Neural cell (in vitro differentiated cells): ENCODE results near the gene ALK. TPM values are rescaled to one million over a fixed set of nuclear protein-coding genes. Genes with fewer than 3 reads are reported as not detected.

Experiments
- H2AFZ ChIP-seq: fragments of 200-600, 300-800 bp; sonication (generic), shearing (Covaris generic); 2 replicates; pipeline ENCODE4 v1.6.0; 2014; ENCODE audit warnings: low read depth, mild to moderate bottlenecking, antibody characterized with exemption, low read length, moderate library complexity
- H3F3A ChIP-seq: fragments of 200-600 bp; shearing (Covaris generic); 2 replicates; pipeline ENCODE4 v1.6.1; 2016; ENCODE audit warnings: mild to moderate bottlenecking, moderate library complexity, mixed read lengths, antibody characterized with exemption, low read length; ENCODE audit not compliant: insufficient read depth, poor library complexity, severe bottlenecking
- H3K27ac ChIP-seq: fragments of 200-600, 300-800 bp; sonication (generic), shearing (Covaris generic); 2 replicates; pipeline ENCODE4 v1.5.1; 2014; ENCODE audit warnings: mild to moderate bottlenecking, low read length, moderate library complexity
- H3K27me3 ChIP-seq: fragments of 300-800, 200-600 bp; sonication (generic), shearing (Covaris generic); 2 replicates; pipeline ENCODE4 v1.6.0; 2014; ENCODE audit warnings: mild to moderate bottlenecking, low read depth, low read length, moderate library complexity; ENCODE audit not compliant: insufficient read depth
- H3K36me3 ChIP-seq: fragments of 300-800, 200-600 bp; sonication (generic), shearing (Covaris generic); 2 replicates; pipeline ENCODE4 v1.5.1; 2014; ENCODE audit warnings: mild to moderate bottlenecking, antibody characterized with exemption, low read length, moderate library complexity; ENCODE audit not compliant: insufficient read depth
- H3K4me2 ChIP-seq: fragments of 300-800, 200-600 bp; sonication (generic), shearing (Covaris generic); 2 replicates; pipeline ENCODE4 v1.6.0; 2014; ENCODE audit warnings: mild to moderate bottlenecking, low read length
- H3K4me3 ChIP-seq: fragments of 300-800, 200-600 bp; sonication (generic), shearing (Covaris generic); 2 replicates; pipeline ENCODE4 v1.5.1; 2014; ENCODE audit warnings: mild to moderate bottlenecking, low read length, moderate library complexity
- H3K79me2 ChIP-seq: fragments of 200-600 bp; shearing (Covaris generic); replicated peaks from 2 replicates; pipeline ENCODE4 v1.6.0; 2014; ENCODE audit warnings: mild to moderate bottlenecking, low read length, moderate library complexity; ENCODE audit not compliant: insufficient read depth
- H3K9ac ChIP-seq: fragments of 300-800, 200-600 bp; sonication (generic), shearing (Covaris generic); 2 replicates; pipeline ENCODE4 v1.6.1; 2016; ENCODE audit warnings: mild to moderate bottlenecking, low read length, mixed read lengths
- H3K9me2 ChIP-seq: fragments of 200-600 bp; shearing (Covaris generic); 2 replicates; pipeline ENCODE4 v1.6.1; 2016; ENCODE audit warnings: mild to moderate bottlenecking, low read length, mixed read lengths; ENCODE audit not compliant: insufficient read depth
- H3K9me3 ChIP-seq: fragments of 200-600, 300-800 bp; sonication (generic), shearing (Covaris generic); 2 replicates; pipeline ENCODE4 v1.6.1; 2016; ENCODE audit warnings: mild to moderate bottlenecking, mixed run types, low read length, moderate library complexity, mixed read lengths
- H4K20me1 ChIP-seq: fragments of 200-600 bp; shearing (Covaris generic); 2 replicates; pipeline ENCODE4 v1.6.1; 2016; ENCODE audit warnings: mild to moderate bottlenecking, mixed run types; ENCODE audit not compliant: insufficient read depth
- EP300 ChIP-seq: fragments of 450-650 bp; conservative IDR thresholded peaks from 2 replicates; pipeline ENCODE4 v1.6.1; 2014; ENCODE audit warnings: antibody characterized with exemption, mild to moderate bottlenecking, moderate library complexity; ENCODE audit not compliant: poor library complexity, severe bottlenecking
- EZH2 ChIP-seq: fragments of 200-600, 300-800 bp; shearing (Covaris generic), sonication (generic); IDR thresholded peaks from 2 replicates; pipeline ENCODE4 v1.6.1; 2014; ENCODE audit warnings: antibody characterized with exemption, low read length, borderline replicate concordance, mild to moderate bottlenecking; ENCODE audit not compliant: insufficient read depth, poor library complexity, severe bottlenecking
- MXI1 ChIP-seq: fragments of 450-650 bp; conservative IDR thresholded peaks from 2 replicates; pipeline ENCODE4 v1.6.1; 2014; ENCODE audit warnings: antibody characterized with exemption, mild to moderate bottlenecking; ENCODE audit not compliant: poor library complexity, severe bottlenecking
- POLR2AphosphoS5 ChIP-seq: IDR thresholded peaks from 2 replicates; pipeline ENCODE4 v1.6.1; 2012
- RAD21 ChIP-seq: fragments of 450-650 bp; conservative IDR thresholded peaks from 2 replicates; pipeline ENCODE4 v1.6.1; 2014; ENCODE audit warnings: antibody characterized with exemption, mild to moderate bottlenecking, moderate library complexity
- SMC3 ChIP-seq: fragments of 450-650 bp; conservative IDR thresholded peaks from 2 replicates; pipeline ENCODE4 v1.6.1; 2014; ENCODE audit warnings: antibody characterized with exemption, mild to moderate bottlenecking, moderate library complexity; ENCODE audit not compliant: poor library complexity
- TAF1 ChIP-seq: IDR thresholded peaks from 2 replicates; pipeline ENCODE4 v1.6.1; 2012; ENCODE audit warnings: low read depth
- polyA plus RNA-seq: library from polyadenylated mRNA; depleted of rRNA; stranded (reverse); fragments of >200 nt; gene quantifications from 2 replicates; pipeline ENCODE4 v1.2.3, GENCODE V29; 2014
- TF ChIP-seq, protein P1 (sequence below): IDR thresholded peaks from 2 replicates; pipeline ENCODE4 v1.6.1; 2012; ENCODE audit warnings: borderline replicate concordance
- TF ChIP-seq, protein P2 (sequence below): fragments of 450-650 bp; IDR thresholded peaks from 2 replicates; pipeline ENCODE4 v1.5.1; 2014; ENCODE audit warnings: antibody characterized with exemption, mild to moderate bottlenecking, moderate library complexity; ENCODE audit not compliant: poor library complexity, severe bottlenecking

Gene ALK
- polyA plus RNA-seq, 1 donor from 2014 or later, result 7.1 TPM

DNA sequence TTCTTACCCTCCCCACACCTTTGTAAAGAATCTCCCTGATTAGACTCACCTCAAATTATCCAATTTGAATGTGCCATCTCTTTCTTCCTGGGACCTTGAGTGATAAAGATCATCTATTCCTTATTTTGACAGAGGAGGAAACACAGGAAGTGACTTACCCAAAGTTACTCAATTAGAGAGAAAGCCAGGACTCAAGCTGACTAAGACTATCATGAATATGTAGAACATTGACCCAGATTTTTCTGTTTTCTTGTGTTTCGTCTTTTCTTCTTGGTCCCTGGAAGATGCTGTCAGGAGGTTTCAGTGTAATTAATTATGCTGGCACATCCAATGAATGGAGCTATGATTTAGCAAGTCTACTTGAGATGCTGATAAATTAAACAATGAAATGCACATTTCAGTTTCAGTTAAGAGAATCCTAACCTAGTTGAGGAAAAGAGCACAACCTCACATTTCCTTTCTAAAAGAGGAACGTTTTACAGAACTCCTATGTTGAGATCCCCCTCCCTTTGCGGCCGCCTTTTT lies 425.8 kb downstream of the ALK start:
- TF ChIP-seq EZH2, result no peak
- TF ChIP-seq, protein P1, sequence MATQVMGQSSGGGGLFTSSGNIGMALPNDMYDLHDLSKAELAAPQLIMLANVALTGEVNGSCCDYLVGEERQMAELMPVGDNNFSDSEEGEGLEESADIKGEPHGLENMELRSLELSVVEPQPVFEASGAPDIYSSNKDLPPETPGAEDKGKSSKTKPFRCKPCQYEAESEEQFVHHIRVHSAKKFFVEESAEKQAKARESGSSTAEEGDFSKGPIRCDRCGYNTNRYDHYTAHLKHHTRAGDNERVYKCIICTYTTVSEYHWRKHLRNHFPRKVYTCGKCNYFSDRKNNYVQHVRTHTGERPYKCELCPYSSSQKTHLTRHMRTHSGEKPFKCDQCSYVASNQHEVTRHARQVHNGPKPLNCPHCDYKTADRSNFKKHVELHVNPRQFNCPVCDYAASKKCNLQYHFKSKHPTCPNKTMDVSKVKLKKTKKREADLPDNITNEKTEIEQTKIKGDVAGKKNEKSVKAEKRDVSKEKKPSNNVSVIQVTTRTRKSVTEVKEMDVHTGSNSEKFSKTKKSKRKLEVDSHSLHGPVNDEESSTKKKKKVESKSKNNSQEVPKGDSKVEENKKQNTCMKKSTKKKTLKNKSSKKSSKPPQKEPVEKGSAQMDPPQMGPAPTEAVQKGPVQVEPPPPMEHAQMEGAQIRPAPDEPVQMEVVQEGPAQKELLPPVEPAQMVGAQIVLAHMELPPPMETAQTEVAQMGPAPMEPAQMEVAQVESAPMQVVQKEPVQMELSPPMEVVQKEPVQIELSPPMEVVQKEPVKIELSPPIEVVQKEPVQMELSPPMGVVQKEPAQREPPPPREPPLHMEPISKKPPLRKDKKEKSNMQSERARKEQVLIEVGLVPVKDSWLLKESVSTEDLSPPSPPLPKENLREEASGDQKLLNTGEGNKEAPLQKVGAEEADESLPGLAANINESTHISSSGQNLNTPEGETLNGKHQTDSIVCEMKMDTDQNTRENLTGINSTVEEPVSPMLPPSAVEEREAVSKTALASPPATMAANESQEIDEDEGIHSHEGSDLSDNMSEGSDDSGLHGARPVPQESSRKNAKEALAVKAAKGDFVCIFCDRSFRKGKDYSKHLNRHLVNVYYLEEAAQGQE, result no peak
- TF ChIP-seq SMC3, result no peak
- TF ChIP-seq MXI1, result no peak
- no peak for TF ChIP-seq RAD21
- TF ChIP-seq, protein P2, sequence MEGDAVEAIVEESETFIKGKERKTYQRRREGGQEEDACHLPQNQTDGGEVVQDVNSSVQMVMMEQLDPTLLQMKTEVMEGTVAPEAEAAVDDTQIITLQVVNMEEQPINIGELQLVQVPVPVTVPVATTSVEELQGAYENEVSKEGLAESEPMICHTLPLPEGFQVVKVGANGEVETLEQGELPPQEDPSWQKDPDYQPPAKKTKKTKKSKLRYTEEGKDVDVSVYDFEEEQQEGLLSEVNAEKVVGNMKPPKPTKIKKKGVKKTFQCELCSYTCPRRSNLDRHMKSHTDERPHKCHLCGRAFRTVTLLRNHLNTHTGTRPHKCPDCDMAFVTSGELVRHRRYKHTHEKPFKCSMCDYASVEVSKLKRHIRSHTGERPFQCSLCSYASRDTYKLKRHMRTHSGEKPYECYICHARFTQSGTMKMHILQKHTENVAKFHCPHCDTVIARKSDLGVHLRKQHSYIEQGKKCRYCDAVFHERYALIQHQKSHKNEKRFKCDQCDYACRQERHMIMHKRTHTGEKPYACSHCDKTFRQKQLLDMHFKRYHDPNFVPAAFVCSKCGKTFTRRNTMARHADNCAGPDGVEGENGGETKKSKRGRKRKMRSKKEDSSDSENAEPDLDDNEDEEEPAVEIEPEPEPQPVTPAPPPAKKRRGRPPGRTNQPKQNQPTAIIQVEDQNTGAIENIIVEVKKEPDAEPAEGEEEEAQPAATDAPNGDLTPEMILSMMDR, result no peak
- TF ChIP-seq EP300, result no peak
- no peak for TF ChIP-seq TAF1
- TF ChIP-seq POLR2AphosphoS5, result no peak
- no peaks in the 10 kb centered on the region for H3F3A ChIP-seq
- no peak overlapping the region for H3K4me3 ChIP-seq
- H3K36me3 ChIP-seq, result no peaks in the 10 kb centered on the region
- no peaks in the 10 kb centered on the region for H4K20me1 ChIP-seq
- no peaks in the 10 kb centered on the region for H3K79me2 ChIP-seq
- H2AFZ ChIP-seq, result no peak overlapping the region
- no peak overlapping the region for H3K9ac ChIP-seq
- no peak overlapping the region for H3K4me2 ChIP-seq
- no peaks in the 10 kb centered on the region for H3K9me2 ChIP-seq
- H3K27me3 ChIP-seq, result no peaks in the 10 kb centered on the region
- H3K27ac ChIP-seq, result no peak overlapping the region
- no peaks in the 10 kb centered on the region for H3K9me3 ChIP-seq

GRCh38 chr2:29495068-29495467 lies 426.3 kb downstream of the ALK start:
- H4K20me1 ChIP-seq, result no peaks in the 10 kb centered on the region
- H3K9ac ChIP-seq, result no peak overlapping the region
- TF ChIP-seq SMC3 (no peak), POLR2AphosphoS5 (no peak), EZH2 (no peak), TAF1 (no peak), MXI1 (no peak), EP300 (no peak), RAD21 (no peak)
- TF ChIP-seq, protein P1, result no peak
- TF ChIP-seq, protein P2, result no peak
- H3K36me3 ChIP-seq, result no peaks in the 10 kb centered on the region
- H3K27ac ChIP-seq, result no peak overlapping the region
- no peaks in the 10 kb centered on the region for H3K9me2 ChIP-seq
- no peaks in the 10 kb centered on the region for H3K79me2 ChIP-seq
- no peak overlapping the region for H2AFZ ChIP-seq
- no peak overlapping the region for H3K4me2 ChIP-seq
- H3K27me3 ChIP-seq, result no peaks in the 10 kb centered on the region
- H3K9me3 ChIP-seq, result no peaks in the 10 kb centered on the region
- no peaks in the 10 kb centered on the region for H3F3A ChIP-seq
- H3K4me3 ChIP-seq, result no peak overlapping the region
